Left ventricle myocardium inferior (tissue), 1 donor: Measurements from ENCODE around the gene HECW1. TPM values are rescaled to one million over a fixed set of nuclear protein-coding genes. Genes with fewer than 3 reads are reported as not detected.
"Not testable (repeated sequence)": the region's sequence is repeated elsewhere in the genome, so short reads cannot be mapped to it uniquely, and the experiment has no call there.

Experiments
- DNase-seq: peaks from one replicate; pipeline ENCODE4 v3.0.0-alpha.2; 2020
- H3K27ac ChIP-seq: fragments of 200-600 bp; replicated peaks from 2 replicates; pipeline ENCODE4 v1.8.0; 2021
- H3K27me3 ChIP-seq: fragments of 200-600 bp; 2 replicates; pipeline ENCODE4 v1.8.0; 2021; ENCODE audit warnings: low read depth
- H3K36me3 ChIP-seq: fragments of 200-600 bp; 2 replicates; pipeline ENCODE4 v1.8.0; 2021
- H3K4me1 ChIP-seq: fragments of 200-600 bp; 2 replicates; pipeline ENCODE4 v1.8.0; 2021
- H3K4me3 ChIP-seq: fragments of 200-600 bp; 2 replicates; pipeline ENCODE4 v1.8.0; 2021; ENCODE audit warnings: mild to moderate bottlenecking, moderate library complexity
- H3K9me3 ChIP-seq: fragments of 200-600 bp; replicated peaks from 2 replicates; pipeline ENCODE4 v1.8.0; 2021
- intact Hi-C: fragments of 100-400 bp; cut with micrococcal nuclease; formaldehyde crosslinking; loops from one replicate; pipeline ENCODE4 v1.11.0; 2022
- total RNA-seq: library from RNA; stranded (reverse); fragmentation: NEBNext Ultra II Directional; extraction: Animal tissue kit (Norgen Biotek cat#: 25700); gene quantifications from one replicate; pipeline ENCODE4 v1.2.1, GENCODE V29; 2021
- TF ChIP-seq, protein P1 (sequence below): fragments of 200-600 bp; IDR thresholded peaks from 2 replicates; pipeline ENCODE4 v1.8.0; 2021; ENCODE audit warnings: antibody characterized with exemption, mild to moderate bottlenecking, borderline replicate concordance
- donor health status: DM: no; HTN: yes; CAD: no; lungs with severe emphysema.

Gene HECW1
- total RNA-seq, 1 donor from 2014 or later: not detected

DNA sequence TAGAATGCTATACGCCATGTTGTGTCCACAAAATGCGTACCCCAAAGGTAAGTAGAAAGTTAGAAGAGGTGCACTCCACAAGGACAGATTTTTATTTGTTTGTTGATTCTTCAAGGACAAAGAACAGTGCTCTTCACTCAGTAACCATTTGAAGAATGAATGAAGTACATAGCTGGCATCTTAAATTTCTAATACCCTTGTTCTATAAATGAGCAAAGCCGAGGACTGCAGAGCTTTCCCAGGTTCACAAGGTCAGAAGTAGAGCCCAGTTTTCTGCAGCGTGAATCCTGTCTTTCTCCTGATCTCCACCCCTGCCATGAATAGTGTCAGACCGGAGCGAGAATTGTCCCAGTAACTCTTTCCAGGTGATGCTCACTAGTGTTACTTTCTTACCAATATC is 9.5 kb downstream of the HECW1 start:
- Histone ChIP-seq H3K4me3 (no peak overlapping the region), H3K36me3 (no peaks in the 10 kb centered on the region), H3K4me1 (no peaks in the 10 kb centered on the region), H3K27me3 (peaks cover 68% of the 10 kb centered on the region), H3K9me3 (no peaks in the 10 kb centered on the region), H3K27ac (no peak overlapping the region)
- intact Hi-C loops: no loop called here
- DNase-seq: no peak
- TF ChIP-seq, protein P1, sequence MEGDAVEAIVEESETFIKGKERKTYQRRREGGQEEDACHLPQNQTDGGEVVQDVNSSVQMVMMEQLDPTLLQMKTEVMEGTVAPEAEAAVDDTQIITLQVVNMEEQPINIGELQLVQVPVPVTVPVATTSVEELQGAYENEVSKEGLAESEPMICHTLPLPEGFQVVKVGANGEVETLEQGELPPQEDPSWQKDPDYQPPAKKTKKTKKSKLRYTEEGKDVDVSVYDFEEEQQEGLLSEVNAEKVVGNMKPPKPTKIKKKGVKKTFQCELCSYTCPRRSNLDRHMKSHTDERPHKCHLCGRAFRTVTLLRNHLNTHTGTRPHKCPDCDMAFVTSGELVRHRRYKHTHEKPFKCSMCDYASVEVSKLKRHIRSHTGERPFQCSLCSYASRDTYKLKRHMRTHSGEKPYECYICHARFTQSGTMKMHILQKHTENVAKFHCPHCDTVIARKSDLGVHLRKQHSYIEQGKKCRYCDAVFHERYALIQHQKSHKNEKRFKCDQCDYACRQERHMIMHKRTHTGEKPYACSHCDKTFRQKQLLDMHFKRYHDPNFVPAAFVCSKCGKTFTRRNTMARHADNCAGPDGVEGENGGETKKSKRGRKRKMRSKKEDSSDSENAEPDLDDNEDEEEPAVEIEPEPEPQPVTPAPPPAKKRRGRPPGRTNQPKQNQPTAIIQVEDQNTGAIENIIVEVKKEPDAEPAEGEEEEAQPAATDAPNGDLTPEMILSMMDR: no peak

DNA sequence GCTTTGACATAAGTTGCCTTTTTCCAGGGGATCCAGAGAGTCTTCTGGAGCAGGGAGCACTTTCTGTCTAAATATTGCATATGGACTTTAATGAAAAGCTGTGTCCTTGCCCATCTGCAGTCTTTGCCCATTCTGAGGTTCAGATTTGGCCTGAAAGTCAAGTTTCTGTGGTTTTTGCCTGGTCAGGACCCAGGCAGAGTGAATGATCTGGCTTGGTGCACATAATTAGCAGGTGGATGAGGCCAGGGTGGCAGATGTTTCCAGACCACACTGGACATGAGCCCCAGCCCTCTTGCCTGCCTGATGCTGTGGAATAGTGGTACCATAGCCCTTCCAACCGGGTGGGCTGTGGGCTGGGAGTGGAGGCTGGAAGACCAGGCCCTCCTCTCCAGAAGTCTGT is 11.0 kb downstream of the HECW1 start:
- DNase-seq: no peak
- TF ChIP-seq, protein P1: no peak
- H3K36me3 ChIP-seq: no peaks in the 10 kb centered on the region
- H3K4me1 ChIP-seq: no peaks in the 10 kb centered on the region
- intact Hi-C loops: no loop called here
- no peaks in the 10 kb centered on the region for H3K9me3 ChIP-seq
- H3K4me3 ChIP-seq: no peak overlapping the region
- H3K27ac ChIP-seq: no peak overlapping the region
- H3K27me3 ChIP-seq: peaks cover 53% of the 10 kb centered on the region

DNA sequence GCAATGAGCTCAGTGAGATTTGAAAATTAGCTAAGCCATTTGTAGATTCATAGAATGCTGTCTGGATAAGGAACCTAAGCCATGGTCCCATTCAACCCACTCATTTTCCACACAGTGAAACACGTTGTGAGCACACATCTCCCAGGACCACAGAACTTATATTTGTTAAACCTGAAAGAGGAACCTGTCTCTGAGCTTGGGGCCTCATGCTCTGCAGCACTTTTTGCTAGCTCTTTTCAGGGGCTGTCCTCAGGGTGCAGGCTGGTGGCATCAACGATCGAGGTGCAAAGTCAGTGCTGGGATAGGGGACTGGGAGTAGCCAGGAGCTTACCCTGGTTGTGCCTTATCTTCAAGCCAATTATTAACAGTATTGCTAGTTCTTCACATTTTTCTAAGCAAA is 11.9 kb downstream of the HECW1 start:
- no peaks in the 10 kb centered on the region for H3K9me3 ChIP-seq
- TF ChIP-seq, protein P1: no peak

DNA sequence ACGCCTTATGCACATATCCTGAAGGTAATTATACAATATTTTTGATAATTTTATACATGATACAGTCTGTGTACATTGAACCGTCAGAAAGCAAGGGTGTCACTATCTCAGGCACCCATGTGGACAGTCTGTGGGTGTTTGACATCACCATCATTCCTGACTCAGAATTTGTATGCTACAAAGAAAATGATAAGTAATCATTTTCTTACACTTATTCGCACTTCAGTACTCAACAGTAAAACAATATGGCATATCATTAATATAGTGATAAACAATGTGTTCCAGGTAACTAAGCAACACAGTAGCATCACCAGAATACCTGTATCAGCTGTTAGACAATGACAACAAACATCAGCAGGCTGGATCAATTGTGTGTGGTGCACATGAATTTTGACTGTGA is 17.9 kb downstream of the HECW1 start:
- TF ChIP-seq, protein P1: no peak
- H3K36me3 ChIP-seq: no peaks in the 10 kb centered on the region
- no peaks in the 10 kb centered on the region for H3K9me3 ChIP-seq

More for the DNA sequence above, 11.9 kb downstream of the HECW1 start:
- no peaks in the 10 kb centered on the region for H3K36me3 ChIP-seq
- no peak overlapping the region for H3K27ac ChIP-seq
- no peaks in the 10 kb centered on the region for H3K4me1 ChIP-seq
- intact Hi-C loops: no loop called here
- H3K27me3 ChIP-seq: peaks cover 44% of the 10 kb centered on the region
- DNase-seq: no peak
- H3K4me3 ChIP-seq: no peak overlapping the region

DNA sequence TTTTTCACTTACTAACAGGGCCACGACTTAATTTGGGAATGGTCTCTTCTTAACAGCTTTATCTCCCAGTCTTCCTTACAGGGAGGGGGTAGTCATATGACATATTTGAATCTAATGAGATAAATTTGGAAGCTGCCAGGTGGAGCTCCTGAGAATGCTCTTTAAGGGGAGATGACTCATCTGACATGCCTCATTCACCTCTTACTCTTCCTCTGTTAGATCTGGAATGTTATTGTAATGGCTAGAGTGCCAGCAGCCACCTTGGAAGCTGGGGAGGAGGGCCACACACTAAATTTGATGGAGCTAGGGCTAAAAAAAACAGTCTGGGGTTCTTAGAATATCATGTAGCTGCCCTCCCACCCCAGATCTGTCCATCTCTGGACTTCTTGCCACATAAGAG is 22.7 kb downstream of the HECW1 start:
- no peak overlapping the region for H3K4me3 ChIP-seq
- H3K27ac ChIP-seq: no peak overlapping the region
- H3K9me3 ChIP-seq: no peaks in the 10 kb centered on the region
- no peak for DNase-seq
- intact Hi-C loops: no loop called here
- TF ChIP-seq, protein P1: no peak
- H3K36me3 ChIP-seq: no peaks in the 10 kb centered on the region
- H3K4me1 ChIP-seq: no peaks in the 10 kb centered on the region
- H3K27me3 ChIP-seq: peaks cover 26% of the 10 kb centered on the region

More for the DNA sequence above, 17.9 kb downstream of the HECW1 start:
- no peaks in the 10 kb centered on the region for H3K4me1 ChIP-seq
- H3K27ac ChIP-seq: no peak overlapping the region
- H3K4me3 ChIP-seq: no peak overlapping the region
- peaks cover 6% of the 10 kb centered on the region for H3K27me3 ChIP-seq
- DNase-seq: no peak
- intact Hi-C loops: no loop called here

DNA sequence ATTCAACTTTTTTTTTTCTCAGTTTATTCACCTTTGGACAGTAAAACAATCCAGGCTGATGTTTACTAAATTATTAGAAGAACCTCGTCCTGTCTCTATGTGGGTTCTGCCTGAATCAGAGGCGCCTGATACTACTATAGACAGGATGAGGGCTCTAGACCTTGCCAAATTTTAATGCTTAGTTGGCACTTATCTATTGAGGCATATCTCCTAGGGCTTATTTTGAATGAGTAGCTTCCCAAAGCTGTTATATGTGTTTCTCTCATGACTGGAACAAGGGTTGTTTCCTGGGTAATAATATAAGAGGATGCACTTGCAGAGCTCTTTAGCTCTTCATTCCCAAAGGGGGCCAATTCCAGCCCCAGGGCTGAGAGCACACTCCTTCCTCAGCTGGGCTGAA is 23.6 kb downstream of the HECW1 start:
- Histone ChIP-seq H3K9me3 (no peaks in the 10 kb centered on the region), H3K4me3 (no peak overlapping the region), H3K27ac (no peak overlapping the region), H3K27me3 (peaks cover 34% of the 10 kb centered on the region), H3K36me3 (no peaks in the 10 kb centered on the region), H3K4me1 (no peaks in the 10 kb centered on the region)
- TF ChIP-seq, protein P1: no peak
- no peak for DNase-seq
- intact Hi-C loops: no loop called here

DNA sequence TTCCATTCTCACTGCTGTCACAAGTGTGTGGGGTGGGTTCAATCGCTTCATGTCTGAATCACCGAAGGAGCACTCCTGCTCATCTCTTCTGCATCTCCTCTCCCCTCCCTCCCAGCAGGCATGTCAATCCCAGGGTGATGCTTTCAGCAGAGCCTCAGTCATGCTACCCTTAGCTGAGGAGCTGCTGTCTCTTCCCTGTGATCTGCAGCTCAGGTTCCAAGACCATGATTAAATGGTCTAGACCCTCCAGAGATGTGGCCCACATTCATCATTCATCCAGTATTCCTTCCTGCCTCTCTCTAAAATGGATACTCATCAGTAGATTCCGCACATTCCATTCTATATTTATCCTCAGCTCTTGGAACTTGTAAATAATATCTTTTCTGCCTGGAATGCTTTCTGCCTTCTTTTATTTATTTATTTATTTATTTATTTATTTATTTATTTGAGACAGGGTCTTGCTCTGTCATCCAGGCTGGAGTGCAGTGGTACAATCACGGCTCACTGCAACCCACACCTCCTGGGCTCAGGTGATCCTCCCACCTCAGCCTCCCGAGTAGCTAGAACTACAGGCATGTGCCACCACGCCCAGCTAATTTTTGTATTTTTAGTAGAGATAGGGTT is 24.8 kb downstream of the HECW1 start:
- H3K36me3 ChIP-seq, intact Hi-C loops, H3K27ac ChIP-seq, H3K4me1 ChIP-seq, H3K4me3 ChIP-seq, H3K9me3 ChIP-seq, DNase-seq: not testable (repeated sequence)
- H3K27me3 ChIP-seq: peaks cover 42% of the 10 kb centered on the region
